Spleen (tissue), 11 donors: ENCODE measurements around the gene BCL2L11. TPM values are rescaled to one million over a fixed set of nuclear protein-coding genes. Genes with fewer than 3 reads are reported as not detected.
A peak's percentile ranks its signal among the peaks of the same experiment; 100 is the strongest.

Experiments
- DNase-seq: peaks from one replicate; pipeline ENCODE4 v3.0.0-alpha.2; 2020
- H3K27ac ChIP-seq, 8 donors: fragments of 200-600 bp; sonication (generic) in 7 of 8; 1 replicate in 4 of 8; 2 replicates in 4 of 8; pipeline versions ENCODE4 v1.5.0 to v1.8.0; 2016 to 2021; ENCODE audit warnings: inconsistent platforms in 4 of 8, mild to moderate bottlenecking in 4 of 8, moderate library complexity in 1 of 8
- H3K27me3 ChIP-seq, 7 donors: fragments of 200-600 bp; sonication (generic) in 6 of 7; replicated peaks in 1 of 7; 1 replicate in 4 of 7; 2 replicates in 3 of 7; pipeline versions ENCODE4 v1.5.0 to v1.8.0; 2016 to 2021; ENCODE audit warnings: inconsistent platforms in 3 of 7, mild to moderate bottlenecking in 1 of 7
- H3K36me3 ChIP-seq, 6 donors: fragments of 200-600 bp; sonication (generic) in 5 of 6; 1 replicate in 4 of 6; 2 replicates in 2 of 6; pipeline versions ENCODE4 v1.5.0 to v1.8.0; 2016 to 2021; ENCODE audit warnings: inconsistent platforms in 2 of 6
- H3K4me1 ChIP-seq, 6 donors: fragments of 200-600 bp; sonication (generic) in 5 of 6; 1 replicate in 3 of 6; 2 replicates in 3 of 6; pipeline versions ENCODE4 v1.5.0 to v1.8.0; 2016 to 2021; ENCODE audit warnings: inconsistent platforms in 3 of 6
- H3K4me3 ChIP-seq, 8 donors: fragments of 200-600 bp; sonication (generic) in 7 of 8; 1 replicate in 4 of 8; 2 replicates in 4 of 8; pipeline versions ENCODE4 v1.5.0 to v1.8.0; 2016 to 2021; ENCODE audit warnings: inconsistent platforms in 4 of 8, mild to moderate bottlenecking in 4 of 8, moderate library complexity in 2 of 8
- H3K9me3 ChIP-seq, 8 donors: fragments of 200-600 bp; sonication (generic) in 7 of 8; 1 replicate in 4 of 8; 2 replicates in 4 of 8; pipeline versions ENCODE4 v1.5.0 to v1.8.0; 2016 to 2021; ENCODE audit warnings: inconsistent platforms in 4 of 8
- POLR2A ChIP-seq, 3 donors: fragments of 450-650 bp; IDR thresholded peaks; one replicate each; pipeline ENCODE4 v1.5.1; 2017; ENCODE audit warnings: antibody characterized with exemption in 3 of 3, mild to moderate bottlenecking in 1 of 3
- POLR2AphosphoS5 ChIP-seq, 3 donors: sonication (generic); formaldehyde crosslinking; IDR thresholded peaks; one replicate each; pipeline ENCODE4 v1.5.1; 2017; ENCODE audit warnings: antibody characterized with exemption in 3 of 3
- WGBS, 5 donors: extraction: QIAGEN DNeasy Blood & Tissue Kit in 3 of 5; methylation state at CpG; one replicate each; pipeline versions ENCODE4 v1.1.5 to v1.1.7; 2013 to 2018; 5-methylcytosine and 5-hydroxymethylcytosine counted together
- intact Hi-C: fragments of 100-400 bp; cut with DNase I; formaldehyde crosslinking; loops from one replicate; pipeline ENCODE4 v1.15.0; 2023; ENCODE audit warnings: low total_unique reads
- polyA plus RNA-seq, 3 donors: library from polyadenylated mRNA; stranded (reverse); fragments of 200-250 nt; gene quantifications; one replicate each; pipeline ENCODE4 v1.2.1, GENCODE V29; 2013
- total RNA-seq, 7 donors: library from RNA; depleted of rRNA in 3 of 7; stranded (reverse); fragments of >200 nt in 3 of 7; fragmentation: NEBNext Ultra II Directional in 4 of 7; extraction: Animal tissue kit (Norgen Biotek cat#: 25700) in 4 of 7; gene quantifications; one replicate each; pipeline versions ENCODE4 v1.1.0 to v1.2.1, GENCODE V29; 2016 to 2021
- TF ChIP-seq, protein P1 (sequence below), 11 experiments: fragments of 200-600 bp in 7 of 11; fragments of 450-650 bp in 4 of 11; sonication (generic) in 4 of 11; IDR thresholded peaks in 8 of 11; conservative IDR thresholded peaks in 3 of 11; 1 replicate in 7 of 11; 2 replicates in 4 of 11; pipeline versions ENCODE4 v1.4.0 to v1.8.0; 2016 to 2021; ENCODE audit warnings: antibody characterized with exemption in 11 of 11, inconsistent platforms in 4 of 11, mild to moderate bottlenecking in 1 of 11
- donor health status: healthy with polysubstance abuse.
- donor health status: DM: no; HTN: no; CAD: no; lungs with moderate emphysema.
- donor health status: DM: no; HTN: no; CAD: no.
- donor health status: Bipolar disorder and iron deficiency.
- donor health status: healthy.
- donor health status: DM: no; HTN: no; CAD: no.
- donor health status: DM: yes; HTN: yes; CAD: no.

Gene BCL2L11
- total and polyA plus RNA-seq, 10 donors, result 4.6 to 95.2 (median 38.4) TPM

DNA sequence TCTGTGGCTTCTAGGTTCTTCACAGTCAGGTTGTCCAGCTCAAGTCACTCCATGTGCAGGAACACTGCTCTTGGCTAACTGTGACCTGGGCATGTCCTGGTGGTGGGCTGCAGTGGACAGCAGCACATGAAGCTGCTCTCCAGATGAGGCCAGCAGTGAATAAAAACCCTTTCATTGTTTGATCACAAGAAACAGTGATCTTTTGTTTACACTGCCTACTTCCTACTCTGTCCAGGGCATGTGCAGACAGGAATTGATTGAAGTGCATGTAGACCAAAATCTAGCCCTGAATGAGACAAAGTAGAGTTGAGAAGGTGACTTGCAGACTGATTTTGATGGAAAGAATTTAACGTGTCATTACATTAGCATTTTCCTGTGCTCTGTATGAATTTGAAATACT lies 34.9 kb downstream of the BCL2L11 start:
- DNase-seq, result no peak
- peak overlapping the region in 1 of 8 donors; percentile 76 for H3K27ac ChIP-seq
- WGBS, 5 donors, result 65 to 86% (median 79%) methylated on average over 1 of the region's 1 CpG

DNA sequence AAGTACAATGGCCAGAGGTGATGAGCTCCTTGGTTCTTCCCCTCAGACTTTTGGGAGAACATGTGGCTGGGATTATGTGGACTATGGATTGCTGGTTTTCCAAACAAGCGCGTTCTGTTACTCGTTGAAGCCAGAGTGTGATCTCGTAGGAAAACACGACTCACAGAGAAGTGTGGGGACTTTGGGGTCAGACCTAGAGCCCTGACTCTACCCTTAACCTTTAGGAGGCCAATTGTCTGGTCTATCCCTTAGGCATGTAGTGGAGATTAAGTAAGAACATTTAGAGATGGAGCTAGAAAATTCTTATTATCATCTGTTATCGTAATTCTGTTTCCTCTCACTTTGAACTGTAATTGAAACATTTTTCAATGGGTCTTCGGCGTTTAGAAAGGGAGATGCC lies 35.8 kb downstream of the BCL2L11 start:
- no peaks in the 10 kb centered on the region for H3K27me3 ChIP-seq
- no peaks in the 10 kb centered on the region for H3K9me3 ChIP-seq
- 86 to 94% (median 90%) methylated on average over 8 of the region's 8 CpGs for WGBS, 5 donors
- H3K36me3 ChIP-seq, result peaks cover 0 to 77% (median 11%) of the 10 kb centered on the region in 6 donors
- H3K4me1 ChIP-seq, result peaks cover 0 to 59% (median 12%) of the 10 kb centered on the region in 6 donors
- TF ChIP-seq POLR2AphosphoS5 (IDR thresholded peaks at IDR 0.05), result no peak
- TF ChIP-seq, protein P1, sequence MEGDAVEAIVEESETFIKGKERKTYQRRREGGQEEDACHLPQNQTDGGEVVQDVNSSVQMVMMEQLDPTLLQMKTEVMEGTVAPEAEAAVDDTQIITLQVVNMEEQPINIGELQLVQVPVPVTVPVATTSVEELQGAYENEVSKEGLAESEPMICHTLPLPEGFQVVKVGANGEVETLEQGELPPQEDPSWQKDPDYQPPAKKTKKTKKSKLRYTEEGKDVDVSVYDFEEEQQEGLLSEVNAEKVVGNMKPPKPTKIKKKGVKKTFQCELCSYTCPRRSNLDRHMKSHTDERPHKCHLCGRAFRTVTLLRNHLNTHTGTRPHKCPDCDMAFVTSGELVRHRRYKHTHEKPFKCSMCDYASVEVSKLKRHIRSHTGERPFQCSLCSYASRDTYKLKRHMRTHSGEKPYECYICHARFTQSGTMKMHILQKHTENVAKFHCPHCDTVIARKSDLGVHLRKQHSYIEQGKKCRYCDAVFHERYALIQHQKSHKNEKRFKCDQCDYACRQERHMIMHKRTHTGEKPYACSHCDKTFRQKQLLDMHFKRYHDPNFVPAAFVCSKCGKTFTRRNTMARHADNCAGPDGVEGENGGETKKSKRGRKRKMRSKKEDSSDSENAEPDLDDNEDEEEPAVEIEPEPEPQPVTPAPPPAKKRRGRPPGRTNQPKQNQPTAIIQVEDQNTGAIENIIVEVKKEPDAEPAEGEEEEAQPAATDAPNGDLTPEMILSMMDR (IDR thresholded peaks at IDR 0.05 in 8 of 11, conservative IDR thresholded peaks at IDR 0.05 in 3 of 11), result no peak
- no peak for TF ChIP-seq POLR2A (IDR thresholded peaks at IDR 0.05)
- intact Hi-C loops, result no loop called here
- H3K27ac ChIP-seq, result peak overlapping the region in 3 of 8 donors; percentile 15 to 76 (median 64)
- DNase-seq, result no peak
- H3K4me3 ChIP-seq, result no peak overlapping the region

More for the DNA sequence above, 34.9 kb downstream of the BCL2L11 start:
- no peaks in the 10 kb centered on the region for H3K27me3 ChIP-seq
- intact Hi-C loops, result no loop called here
- H3K9me3 ChIP-seq, result no peaks in the 10 kb centered on the region
- peaks cover 0 to 51% (median 11%) of the 10 kb centered on the region in 6 donors for H3K4me1 ChIP-seq
- no peak overlapping the region for H3K4me3 ChIP-seq
- TF ChIP-seq POLR2AphosphoS5 (IDR thresholded peaks at IDR 0.05), result no peak
- TF ChIP-seq, protein P1 (IDR thresholded peaks at IDR 0.05 in 8 of 11, conservative IDR thresholded peaks at IDR 0.05 in 3 of 11), result no peak
- TF ChIP-seq POLR2A (IDR thresholded peaks at IDR 0.05), result no peak
- H3K36me3 ChIP-seq, result peaks cover 0 to 83% (median 18%) of the 10 kb centered on the region in 6 donors

DNA sequence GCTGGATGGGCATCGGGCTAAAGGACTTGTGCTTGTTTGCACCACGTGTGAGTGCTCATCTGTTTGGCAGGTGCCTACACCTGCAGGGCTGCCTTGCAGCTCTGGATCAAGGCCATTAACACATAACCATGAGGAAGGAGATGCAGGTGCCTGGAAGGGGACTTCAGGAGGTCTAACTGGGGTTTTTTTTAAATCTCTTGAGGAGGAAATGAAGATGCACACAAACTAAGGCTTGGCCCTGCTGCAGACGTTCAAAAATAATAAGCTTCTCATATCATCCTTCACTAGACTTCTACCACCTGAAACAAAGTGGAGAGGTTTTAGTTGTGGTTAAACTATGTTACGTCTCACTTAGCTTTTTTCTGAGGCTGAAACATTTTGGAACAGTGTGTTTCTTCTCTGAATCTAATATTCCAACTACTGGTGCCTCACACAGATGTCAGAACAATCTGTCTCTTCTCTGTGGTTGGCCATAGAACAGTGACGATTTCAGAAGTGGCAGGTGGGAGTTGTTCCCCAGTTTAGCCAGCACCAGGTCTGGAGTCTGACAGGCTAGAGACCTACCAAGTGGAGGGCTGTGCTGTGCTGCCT lies 36.5 kb downstream of the BCL2L11 start:
- Histone ChIP-seq H3K4me1 (peaks cover 0 to 65% (median 16%) of the 10 kb centered on the region in 6 donors), H3K27me3 (no peaks in the 10 kb centered on the region), H3K4me3 (no peak overlapping the region), H3K36me3 (peaks cover 0 to 77% (median 5%) of the 10 kb centered on the region in 6 donors), H3K9me3 (no peaks in the 10 kb centered on the region), H3K27ac (peak overlapping the region in 4 of 8 donors; percentile 33 to 76 (median 62))
- intact Hi-C loops, result no loop called here
- TF ChIP-seq POLR2A (IDR thresholded peaks at IDR 0.05) (no peak), POLR2AphosphoS5 (IDR thresholded peaks at IDR 0.05) (peak in 2 of 3 donors; percentile 32 to 43)
- 40 to 77% (median 72%) methylated on average over 5 of the region's 5 CpGs for WGBS, 5 donors
- DNase-seq, result no peak

DNA sequence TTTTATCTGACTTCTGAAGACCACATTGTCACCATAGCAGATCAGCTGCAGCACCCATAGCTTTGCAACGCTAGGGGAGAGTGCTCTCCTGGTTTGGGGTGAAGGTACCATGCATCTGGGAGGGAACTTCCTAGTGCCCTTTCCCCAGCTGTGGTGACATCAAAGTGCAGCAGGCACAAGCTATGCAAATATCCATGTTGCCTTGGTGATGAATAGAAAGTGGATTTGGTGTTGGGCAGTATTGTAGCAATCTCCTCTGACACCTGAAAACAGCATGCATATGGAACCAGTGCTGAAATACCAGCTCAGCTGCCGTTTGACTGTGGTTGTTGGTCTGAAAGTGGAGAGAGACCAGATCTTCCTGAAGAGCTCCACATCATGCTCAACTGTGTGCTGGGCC lies 37.1 kb downstream of the BCL2L11 start:
- Histone ChIP-seq H3K36me3 (peaks cover 0 to 74% (median 5%) of the 10 kb centered on the region in 6 donors), H3K4me1 (peaks cover 0 to 72% (median 19%) of the 10 kb centered on the region in 6 donors), H3K4me3 (no peak overlapping the region), H3K27me3 (no peaks in the 10 kb centered on the region), H3K27ac (peak overlapping the region in 4 of 8 donors; percentile 33 to 76 (median 62)), H3K9me3 (no peaks in the 10 kb centered on the region)
- peak in 1 of 3 donors; percentile 58 for TF ChIP-seq POLR2AphosphoS5 (IDR thresholded peaks at IDR 0.05)
- TF ChIP-seq, protein P1 (IDR thresholded peaks at IDR 0.05 in 8 of 11, conservative IDR thresholded peaks at IDR 0.05 in 3 of 11), result no peak
- TF ChIP-seq POLR2A (IDR thresholded peaks at IDR 0.05), result no peak
- 61 to 82% (median 63%) methylated on average over 2 of the region's 2 CpGs for WGBS, 5 donors
- intact Hi-C loops, result no loop called here
- DNase-seq, result no peak
